IMR-90 (cell line): ENCODE measurements around the gene EPN2. TPM values are rescaled to one million over a fixed set of nuclear protein-coding genes. Genes with fewer than 3 reads are reported as not detected.
A peak's percentile ranks its signal among the peaks of the same experiment; 100 is the strongest.

Source experiments
- MXI1 ChIP-seq: IDR thresholded peaks from 2 replicates; pipeline ENCODE4 v1.6.1; 2012; ENCODE audit warnings: low read depth, mild to moderate bottlenecking, low read length, moderate library complexity, borderline replicate concordance
- POLR2A ChIP-seq: IDR thresholded peaks from 2 replicates; pipeline ENCODE4 v1.6.1; 2012; ENCODE audit warnings: mild to moderate bottlenecking, low read depth, low read length
- RAD21 ChIP-seq: IDR thresholded peaks from 2 replicates; pipeline ENCODE4 v1.6.1; 2012; ENCODE audit warnings: low read length, improper control_type of control experiment
- RFX5 ChIP-seq: IDR thresholded peaks from 2 replicates; pipeline ENCODE4 v1.8.0; 2012; ENCODE audit warnings: low read depth, mild to moderate bottlenecking, low read length, moderate library complexity
- polyA plus RNA-seq, 3 experiments: library from polyadenylated mRNA; depleted of rRNA; stranded (reverse); fragments of >200 nt; gene quantifications; 2 replicates each; pipeline ENCODE4 v1.2.3, GENCODE V29; 2012; ENCODE audit warnings: low replicate concordance in 1 of 3
- total RNA-seq: library from RNA; depleted of rRNA; stranded (reverse); fragments of >200 nt; gene quantifications from 2 replicates; pipeline ENCODE4 v1.2.3, GENCODE V29; 2012

EPN2 gene
- total and polyA plus RNA-seq, 2 of the 4 experiments (the other 2 are of a cell fraction), result 14.9 to 25.3 TPM

- TF ChIP-seq MXI1, result peak; percentile 89
- no peak for TF ChIP-seq RFX5
- no peak for TF ChIP-seq RAD21
- TF ChIP-seq POLR2A, result peak; percentile 91
Observed at GRCh38 chr17:19377602-19378415, 140.6 kb downstream of the EPN2 start (continued).
